ENCODE data around the gene NXPH4. TPM values are rescaled to one million over a fixed set of nuclear protein-coding genes. Genes with fewer than 3 reads are reported as not detected.
A peak's percentile ranks its signal among the peaks of the same experiment; 100 is the strongest.

Gene NXPH4
- polyA plus RNA-seq, 1 donor from 2014 or later: 8.3 TPM

GRCh38 chr12:57241402-57242310 is 25.1 kb downstream of the NXPH4 start:
- Mint-ChIP-seq H3K36me3 (no peaks in the 10 kb centered on the region), H3K27me3 (peaks cover 49% of the 10 kb centered on the region), H3K9me3 (no peaks in the 10 kb centered on the region), H3K4me3 (peak overlapping the region; percentile 88 to 96 (median 94)), H3K27ac (peak overlapping the region; percentile 85 to 98 (median 96)), H3K4me1 (peaks cover 36 to 47% (median 41%) of the 10 kb centered on the region in 3 donors)

- Mint-ChIP-seq H3K4me1 (peaks cover 34 to 42% (median 38%) of the 10 kb centered on the region in 3 donors), H3K27me3 (peaks cover 43% of the 10 kb centered on the region), H3K9me3 (no peaks in the 10 kb centered on the region), H3K4me3 (peak overlapping the region; percentile 88 to 96 (median 94)), H3K36me3 (no peaks in the 10 kb centered on the region), H3K27ac (peak overlapping the region; percentile 85 to 98 (median 96))
These were observed 25.7 kb downstream of the NXPH4 start for GRCh38 chr12:57242329-57242690.

GRCh38 chr12:57242691-57243454 is 26.3 kb downstream of the NXPH4 start:
- H3K36me3 Mint-ChIP-seq: no peaks in the 10 kb centered on the region
- H3K4me3 Mint-ChIP-seq: peak overlapping the region; percentile 88 to 96 (median 94)
- peaks cover 31 to 38% (median 34%) of the 10 kb centered on the region in 3 donors for H3K4me1 Mint-ChIP-seq
- peak overlapping the region; percentile 85 to 98 (median 96) for H3K27ac Mint-ChIP-seq
- H3K9me3 Mint-ChIP-seq: no peaks in the 10 kb centered on the region
- peaks cover 38% of the 10 kb centered on the region for H3K27me3 Mint-ChIP-seq

GRCh38 chr12:57243521-57244311 is 27.1 kb downstream of the NXPH4 start:
- peaks cover 30 to 40% (median 35%) of the 10 kb centered on the region in 3 donors for H3K4me1 Mint-ChIP-seq
- H3K4me3 Mint-ChIP-seq: peak overlapping the region; percentile 88 to 96 (median 94)
- H3K27me3 Mint-ChIP-seq: peaks cover 34% of the 10 kb centered on the region
- H3K27ac Mint-ChIP-seq: peak overlapping the region; percentile 54 to 96 (median 59)
- H3K9me3 Mint-ChIP-seq: no peaks in the 10 kb centered on the region
- peaks cover 2% of the 10 kb centered on the region for H3K36me3 Mint-ChIP-seq

- H3K36me3 Mint-ChIP-seq: peaks cover 2% of the 10 kb centered on the region
- H3K4me1 Mint-ChIP-seq: peaks cover 33 to 39% (median 36%) of the 10 kb centered on the region in 3 donors
- peak overlapping the region in 2 of 3 donors; percentile 65 to 96 for H3K27ac Mint-ChIP-seq
- peak overlapping the region in 3 of 4 donors; percentile 18 to 88 (median 84) for H3K4me3 Mint-ChIP-seq
- H3K9me3 Mint-ChIP-seq: no peaks in the 10 kb centered on the region
- peaks cover 31% of the 10 kb centered on the region for H3K27me3 Mint-ChIP-seq
These were observed 27.7 kb downstream of the NXPH4 start for GRCh38 chr12:57244312-57244696.

- Mint-ChIP-seq H3K4me3 (no peak overlapping the region), H3K27me3 (peaks cover 9% of the 10 kb centered on the region), H3K4me1 (peaks cover 16% of the 10 kb centered on the region in 3 donors), H3K36me3 (peaks cover 2% of the 10 kb centered on the region), H3K9me3 (no peaks in the 10 kb centered on the region), H3K27ac (no peak overlapping the region)
These were observed 30.4 kb downstream of the NXPH4 start for GRCh38 chr12:57247041-57247440.

- H3K36me3 Mint-ChIP-seq: peaks cover 8% of the 10 kb centered on the region
- no peak overlapping the region for H3K27ac Mint-ChIP-seq
- H3K4me3 Mint-ChIP-seq: peak overlapping the region; percentile 10 to 69 (median 35)
- H3K9me3 Mint-ChIP-seq: no peaks in the 10 kb centered on the region
- peaks cover 3% of the 10 kb centered on the region for H3K27me3 Mint-ChIP-seq
- peaks cover 5 to 8% (median 7%) of the 10 kb centered on the region in 3 donors for H3K4me1 Mint-ChIP-seq
These were observed 32.5 kb downstream of the NXPH4 start for GRCh38 chr12:57248934-57249742.

- Mint-ChIP-seq H3K4me1 (peaks cover 5 to 8% (median 6%) of the 10 kb centered on the region in 3 donors), H3K36me3 (peaks cover 8% of the 10 kb centered on the region), H3K9me3 (no peaks in the 10 kb centered on the region), H3K27ac (no peak overlapping the region), H3K27me3 (no peaks in the 10 kb centered on the region), H3K4me3 (peak overlapping the region in 1 of 4 donors; percentile 28)
These were observed 33.9 kb downstream of the NXPH4 start for GRCh38 chr12:57250541-57250940.

GRCh38 chr12:57250956-57251355 is 34.4 kb downstream of the NXPH4 start, which contains the start of gene STAC3:
Gene STAC3 (minus strand): TSS chr12:57251187. CDS start chr12:57249636, 1,551 bp downstream.
- peak within 1 kb of the TSS in 1 of 4 donors; percentile 28 for H3K4me3 Mint-ChIP-seq
- peaks cover 8% of the 10 kb centered on the region for H3K36me3 Mint-ChIP-seq
- no peaks in the 10 kb centered on the region for H3K27me3 Mint-ChIP-seq
- no peak within 1 kb of the TSS for H3K27ac Mint-ChIP-seq
- no peaks in the 10 kb centered on the region for H3K9me3 Mint-ChIP-seq
- peaks cover 5 to 8% (median 6%) of the 10 kb centered on the region in 3 donors for H3K4me1 Mint-ChIP-seq

- H3K9me3 Mint-ChIP-seq: no peaks in the 10 kb centered on the region
- no peaks in the 10 kb centered on the region for H3K4me1 Mint-ChIP-seq
- H3K4me3 Mint-ChIP-seq: no peak overlapping the region
- H3K27ac Mint-ChIP-seq: no peak overlapping the region
- no peaks in the 10 kb centered on the region for H3K27me3 Mint-ChIP-seq
- peaks cover 6% of the 10 kb centered on the region for H3K36me3 Mint-ChIP-seq
These were observed 38.1 kb downstream of the NXPH4 start for GRCh38 chr12:57254506-57255280.

- Mint-ChIP-seq H3K9me3 (no peaks in the 10 kb centered on the region), H3K4me3 (no peak overlapping the region)
These were observed 39.3 kb downstream of the NXPH4 start for GRCh38 chr12:57255916-57256315.

GRCh38 chr12:57258977-57259970 is 42.7 kb downstream of the NXPH4 start:
- Mint-ChIP-seq H3K9me3 (no peaks in the 10 kb centered on the region), H3K4me3 (no peak overlapping the region), H3K36me3 (no peaks in the 10 kb centered on the region), H3K27me3 (no peaks in the 10 kb centered on the region), H3K4me1 (peaks cover 0 to 7% (median 4%) of the 10 kb centered on the region in 3 donors), H3K27ac (no peak overlapping the region)

More at GRCh38 chr12:57255916-57256315, 39.3 kb downstream of the NXPH4 start:
- peaks cover 6% of the 10 kb centered on the region for H3K36me3 Mint-ChIP-seq
- no peak overlapping the region for H3K27ac Mint-ChIP-seq
- H3K27me3 Mint-ChIP-seq: no peaks in the 10 kb centered on the region
- H3K4me1 Mint-ChIP-seq: no peaks in the 10 kb centered on the region
